ENCODE measurements around the gene SLC35F4. TPM values are rescaled to one million over a fixed set of nuclear protein-coding genes. Genes with fewer than 3 reads are reported as not detected.

Gene SLC35F4
- total and polyA plus RNA-seq, 2 experiments from 2014 or later: 0.07 TPM; not detected in 1

GRCh38 chr14:57632649-57633048, 233.2 kb downstream of the SLC35F4 start:
- WGBS (ENCODE audit: low lambda C conversion rate, missing lambda C conversion rate): 88% methylated on average over 2 of the region's 2 CpGs
- Histone ChIP-seq H3K9me2 (replicated peaks; ENCODE audit: insufficient read depth) (no peaks in the 10 kb centered on the region), H3K27ac (no peak overlapping the region), H2AFZ (no peak overlapping the region), H3K36me3 (replicated peaks; ENCODE audit: insufficient read depth, low read depth) (no peaks in the 10 kb centered on the region), H3K4me1 (ENCODE audit: insufficient read depth) (no peaks in the 10 kb centered on the region), H4K20me1 (ENCODE audit: insufficient read depth, poor library complexity, severe bottlenecking) (no peaks in the 10 kb centered on the region), H3K4me3 (no peak overlapping the region), H3K4me2 (no peak overlapping the region), H3K27me3 (no peaks in the 10 kb centered on the region), H3K9me3 (ENCODE audit: low read depth) (no peaks in the 10 kb centered on the region), H3K79me2 (no peaks in the 10 kb centered on the region)
- TF ChIP-seq EZH2phosphoT487 (IDR thresholded peaks at IDR 0.05; ENCODE audit: low read depth, severe bottlenecking, unreplicated experiment): no peak
- no peak for TF ChIP-seq EZH2 (IDR thresholded peaks at IDR 0.05; ENCODE audit: borderline replicate concordance)
- TF ChIP-seq, protein P1, sequence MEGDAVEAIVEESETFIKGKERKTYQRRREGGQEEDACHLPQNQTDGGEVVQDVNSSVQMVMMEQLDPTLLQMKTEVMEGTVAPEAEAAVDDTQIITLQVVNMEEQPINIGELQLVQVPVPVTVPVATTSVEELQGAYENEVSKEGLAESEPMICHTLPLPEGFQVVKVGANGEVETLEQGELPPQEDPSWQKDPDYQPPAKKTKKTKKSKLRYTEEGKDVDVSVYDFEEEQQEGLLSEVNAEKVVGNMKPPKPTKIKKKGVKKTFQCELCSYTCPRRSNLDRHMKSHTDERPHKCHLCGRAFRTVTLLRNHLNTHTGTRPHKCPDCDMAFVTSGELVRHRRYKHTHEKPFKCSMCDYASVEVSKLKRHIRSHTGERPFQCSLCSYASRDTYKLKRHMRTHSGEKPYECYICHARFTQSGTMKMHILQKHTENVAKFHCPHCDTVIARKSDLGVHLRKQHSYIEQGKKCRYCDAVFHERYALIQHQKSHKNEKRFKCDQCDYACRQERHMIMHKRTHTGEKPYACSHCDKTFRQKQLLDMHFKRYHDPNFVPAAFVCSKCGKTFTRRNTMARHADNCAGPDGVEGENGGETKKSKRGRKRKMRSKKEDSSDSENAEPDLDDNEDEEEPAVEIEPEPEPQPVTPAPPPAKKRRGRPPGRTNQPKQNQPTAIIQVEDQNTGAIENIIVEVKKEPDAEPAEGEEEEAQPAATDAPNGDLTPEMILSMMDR (IDR thresholded peaks at IDR 0.05; ENCODE audit: poor library complexity): no peak
- no peak for DNase-seq (ENCODE audit: low spot score)

GRCh38 chr14:57617510-57617909, 248.4 kb downstream of the SLC35F4 start:
- DNase-seq (ENCODE audit: low spot score): peak; percentile 17

DNA sequence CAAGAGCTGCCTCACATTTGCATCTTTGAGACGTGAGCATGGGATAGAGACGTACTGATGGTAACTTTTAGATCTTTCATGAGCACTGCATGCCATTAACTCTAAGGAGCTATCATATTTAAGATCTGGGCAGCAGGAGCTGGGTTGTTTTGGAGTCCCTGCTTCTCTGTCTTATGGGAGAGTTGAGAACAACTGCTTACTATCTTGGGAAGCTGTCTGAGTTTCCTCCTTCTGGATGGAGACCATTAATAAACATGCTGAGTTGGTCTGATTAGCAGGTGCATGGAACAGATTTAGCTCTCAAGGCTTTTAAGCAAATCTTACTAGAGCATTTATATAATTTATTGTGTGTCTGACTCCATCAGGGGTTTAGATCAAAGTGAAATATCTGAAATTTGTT, 252.9 kb downstream of the SLC35F4 start:
- no peak for TF ChIP-seq EZH2phosphoT487 (IDR thresholded peaks at IDR 0.05; ENCODE audit: low read depth, severe bottlenecking, unreplicated experiment)
- Histone ChIP-seq H3K9me2 (replicated peaks; ENCODE audit: insufficient read depth) (no peaks in the 10 kb centered on the region), H3K36me3 (replicated peaks; ENCODE audit: insufficient read depth, low read depth) (no peaks in the 10 kb centered on the region), H3K4me3 (no peak overlapping the region), H3K9me3 (ENCODE audit: low read depth) (no peaks in the 10 kb centered on the region), H3K27ac (no peak overlapping the region), H3K4me2 (no peak overlapping the region), H3K79me2 (no peaks in the 10 kb centered on the region), H3K4me1 (ENCODE audit: insufficient read depth) (peaks cover 20% of the 10 kb centered on the region), H2AFZ (no peak overlapping the region), H4K20me1 (ENCODE audit: insufficient read depth, poor library complexity, severe bottlenecking) (no peaks in the 10 kb centered on the region), H3K27me3 (no peaks in the 10 kb centered on the region)
- WGBS (ENCODE audit: low lambda C conversion rate, missing lambda C conversion rate): 77% methylated on average over 2 of the region's 2 CpGs
- no peak for DNase-seq (ENCODE audit: low spot score)

More at GRCh38 chr14:57617510-57617909, 248.4 kb downstream of the SLC35F4 start:
- Histone ChIP-seq H3K36me3 (replicated peaks; ENCODE audit: insufficient read depth, low read depth) (no peaks in the 10 kb centered on the region), H3K9me2 (replicated peaks; ENCODE audit: insufficient read depth) (no peaks in the 10 kb centered on the region), H3K4me1 (ENCODE audit: insufficient read depth) (peaks cover 10% of the 10 kb centered on the region), H3K27ac (no peak overlapping the region), H4K20me1 (ENCODE audit: insufficient read depth, poor library complexity, severe bottlenecking) (no peaks in the 10 kb centered on the region), H3K79me2 (no peaks in the 10 kb centered on the region), H3K27me3 (no peaks in the 10 kb centered on the region), H3K4me3 (no peak overlapping the region), H2AFZ (no peak overlapping the region), H3K4me2 (no peak overlapping the region), H3K9me3 (ENCODE audit: low read depth) (no peaks in the 10 kb centered on the region)
- TF ChIP-seq EZH2 (IDR thresholded peaks at IDR 0.05; ENCODE audit: borderline replicate concordance) (no peak), EZH2phosphoT487 (IDR thresholded peaks at IDR 0.05; ENCODE audit: low read depth, severe bottlenecking, unreplicated experiment) (no peak)
- TF ChIP-seq, protein P1 (IDR thresholded peaks at IDR 0.05; ENCODE audit: poor library complexity): no peak
- WGBS (ENCODE audit: low lambda C conversion rate, missing lambda C conversion rate): 10% methylated on average over 1 of the region's 1 CpG

GRCh38 chr14:57611555-57612075, 254.3 kb downstream of the SLC35F4 start:
- Histone ChIP-seq H3K4me1 (ENCODE audit: insufficient read depth) (peaks cover 20% of the 10 kb centered on the region), H2AFZ (no peak overlapping the region), H3K79me2 (no peaks in the 10 kb centered on the region), H3K36me3 (replicated peaks; ENCODE audit: insufficient read depth, low read depth) (no peaks in the 10 kb centered on the region), H3K27ac (no peak overlapping the region), H3K9me3 (ENCODE audit: low read depth) (no peaks in the 10 kb centered on the region), H3K4me2 (no peak overlapping the region), H3K9me2 (replicated peaks; ENCODE audit: insufficient read depth) (no peaks in the 10 kb centered on the region), H3K4me3 (no peak overlapping the region), H3K27me3 (no peaks in the 10 kb centered on the region), H4K20me1 (ENCODE audit: insufficient read depth, poor library complexity, severe bottlenecking) (no peaks in the 10 kb centered on the region)
- TF ChIP-seq EZH2phosphoT487 (IDR thresholded peaks at IDR 0.05; ENCODE audit: low read depth, severe bottlenecking, unreplicated experiment) (no peak), EZH2 (IDR thresholded peaks at IDR 0.05; ENCODE audit: borderline replicate concordance) (no peak)
- TF ChIP-seq, protein P1 (IDR thresholded peaks at IDR 0.05; ENCODE audit: poor library complexity): no peak
- DNase-seq (ENCODE audit: low spot score): no peak
- 61% methylated on average over 2 of the region's 2 CpGs for WGBS (ENCODE audit: low lambda C conversion rate, missing lambda C conversion rate)
